ENCODE results near the gene EMX2.

Gene EMX2

DNA sequence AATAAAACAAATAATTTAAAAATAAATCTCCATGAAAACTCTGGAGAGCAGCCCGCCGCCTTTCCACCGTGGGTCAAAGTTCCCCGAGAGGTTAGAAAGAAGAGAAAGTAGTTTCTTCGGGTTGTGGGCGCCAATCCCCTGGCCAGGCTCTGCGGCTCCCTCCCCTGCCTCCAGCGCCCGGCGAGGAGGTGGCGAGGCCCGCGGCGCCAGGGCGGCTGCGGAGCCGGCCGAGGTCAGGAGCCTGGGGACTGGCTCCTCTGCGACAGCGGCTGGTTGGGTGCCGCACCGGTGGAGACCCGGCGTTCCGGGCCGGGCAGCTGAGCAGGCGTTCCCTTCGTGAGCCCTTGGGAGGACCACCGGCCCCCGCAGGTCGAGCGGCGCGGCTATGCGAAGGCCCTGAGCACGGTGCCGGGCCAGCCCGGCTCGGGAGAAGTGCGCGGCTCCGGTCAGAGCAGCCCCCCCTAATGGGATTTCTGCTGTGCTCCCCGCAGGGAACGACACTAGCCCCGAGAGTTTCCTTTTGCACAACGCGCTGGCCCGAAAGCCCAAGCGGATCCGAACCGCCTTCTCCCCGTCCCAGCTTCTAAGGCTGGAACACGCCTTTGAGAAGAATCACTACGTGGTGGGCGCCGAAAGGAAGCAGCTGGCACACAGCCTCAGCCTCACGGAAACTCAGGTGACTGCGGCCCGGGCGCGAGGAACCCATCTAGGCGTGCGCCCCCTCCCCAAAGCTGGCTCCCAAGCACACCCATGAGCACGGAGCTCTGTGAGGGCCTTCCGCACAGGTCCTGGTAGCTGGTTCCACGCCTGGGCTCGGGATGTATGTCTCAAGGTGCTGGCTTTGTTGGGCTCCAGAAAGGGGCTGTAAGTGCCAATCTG, 2.8 kb downstream of the EMX2 start:
- no peak for DNase-seq

GRCh38 chr10:117546020-117546580, 3.6 kb downstream of the EMX2 start:
- DNase-seq: no peak

DNA sequence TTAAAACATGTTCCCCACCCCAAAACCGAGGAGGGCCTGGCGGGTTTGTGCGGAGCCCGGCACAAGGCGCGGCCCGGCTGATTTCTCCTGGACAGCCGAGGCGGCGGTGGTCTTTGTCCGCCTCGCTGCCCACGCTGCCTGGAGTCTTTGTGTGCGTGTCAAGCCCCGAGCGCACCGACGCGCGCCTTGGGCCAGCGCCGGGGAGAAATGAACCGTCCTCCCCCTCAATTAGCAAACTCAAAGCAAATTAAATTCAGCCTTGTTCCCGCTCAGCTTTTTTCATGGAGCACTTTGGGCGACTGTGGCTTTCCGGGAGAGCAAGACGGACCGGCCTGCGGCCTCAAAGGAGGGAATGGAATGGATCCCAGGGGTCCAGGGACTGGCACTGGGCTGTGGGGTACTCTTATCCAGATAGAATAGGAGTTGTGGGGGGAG, 4.1 kb downstream of the EMX2 start:
- DNase-seq: no peak

- DNase-seq: no peak
Measured at GRCh38 chr10:117547016-117547715, 4.6 kb downstream of the EMX2 start.

GRCh38 chr10:117547716-117548668, 5.4 kb downstream of the EMX2 start:
- DNase-seq: no peak

DNA sequence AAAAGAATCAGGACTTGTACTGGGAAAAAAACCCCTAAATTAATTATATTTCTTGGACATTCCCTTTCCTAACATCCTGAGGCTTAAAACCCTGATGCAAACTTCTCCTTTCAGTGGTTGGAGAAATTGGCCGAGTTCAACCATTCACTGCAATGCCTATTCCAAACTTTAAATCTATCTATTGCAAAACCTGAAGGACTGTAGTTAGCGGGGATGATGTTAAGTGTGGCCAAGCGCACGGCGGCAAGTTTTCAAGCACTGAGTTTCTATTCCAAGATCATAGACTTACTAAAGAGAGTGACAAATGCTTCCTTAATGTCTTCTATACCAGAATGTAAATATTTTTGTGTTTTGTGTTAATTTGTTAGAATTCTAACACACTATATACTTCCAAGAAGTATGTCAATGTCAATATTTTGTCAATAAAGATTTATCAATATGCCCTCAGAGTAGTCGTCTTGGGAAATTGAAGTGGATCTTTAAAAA, 6.6 kb downstream of the EMX2 start:
- no peak for DNase-seq

DNA sequence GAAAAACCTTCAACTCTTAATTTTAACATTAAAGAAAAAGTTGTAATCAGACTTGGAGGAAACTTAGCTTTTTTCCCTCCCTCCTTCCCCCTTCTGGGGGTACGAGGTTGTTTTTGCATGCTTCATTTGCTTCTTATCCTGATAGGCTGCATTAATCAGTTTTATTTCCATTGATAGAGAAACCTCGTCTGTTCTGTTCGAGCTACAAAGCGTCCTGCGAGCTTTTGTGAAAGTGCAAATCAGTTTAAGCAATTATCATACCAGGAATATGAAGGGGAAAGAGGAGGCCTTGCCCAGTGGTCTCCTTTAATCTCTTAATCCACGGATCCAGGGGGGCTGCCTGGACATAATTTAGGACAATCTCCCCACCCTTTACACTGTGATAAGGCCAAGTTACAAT, 7.5 kb downstream of the EMX2 start:
- no peak for DNase-seq

GRCh38 chr10:117550599-117551329, 8.2 kb downstream of the EMX2 start:
- DNase-seq: no peak

GRCh38 chr10:117551330-117552155, 9.0 kb downstream of the EMX2 start:
- DNase-seq: no peak

DNA sequence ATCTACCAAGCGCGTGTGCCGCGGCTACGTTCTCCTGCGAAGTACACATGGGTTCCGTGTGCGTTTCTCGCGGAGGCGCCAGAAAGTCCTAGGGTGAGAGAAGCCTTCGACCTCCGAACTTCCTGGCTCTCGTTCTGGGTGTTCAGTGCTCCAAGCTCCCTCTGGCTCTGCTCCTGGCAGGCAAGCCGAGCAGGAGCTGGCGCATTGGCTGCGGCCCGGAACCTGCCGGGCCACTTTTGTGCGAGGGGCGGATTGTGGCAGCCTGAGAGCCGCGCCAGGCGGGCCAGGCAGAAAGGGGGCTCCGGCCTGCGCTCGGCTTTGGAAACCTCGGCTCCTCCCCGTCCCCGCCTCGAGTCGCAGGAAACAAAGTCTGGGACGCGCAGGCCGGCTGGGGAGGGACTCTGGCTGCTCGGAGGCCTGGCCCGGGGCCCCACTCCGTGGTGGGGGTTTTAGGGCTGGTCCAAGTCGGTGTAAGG, 9.6 kb downstream of the EMX2 start:
- DNase-seq: no peak

DNA sequence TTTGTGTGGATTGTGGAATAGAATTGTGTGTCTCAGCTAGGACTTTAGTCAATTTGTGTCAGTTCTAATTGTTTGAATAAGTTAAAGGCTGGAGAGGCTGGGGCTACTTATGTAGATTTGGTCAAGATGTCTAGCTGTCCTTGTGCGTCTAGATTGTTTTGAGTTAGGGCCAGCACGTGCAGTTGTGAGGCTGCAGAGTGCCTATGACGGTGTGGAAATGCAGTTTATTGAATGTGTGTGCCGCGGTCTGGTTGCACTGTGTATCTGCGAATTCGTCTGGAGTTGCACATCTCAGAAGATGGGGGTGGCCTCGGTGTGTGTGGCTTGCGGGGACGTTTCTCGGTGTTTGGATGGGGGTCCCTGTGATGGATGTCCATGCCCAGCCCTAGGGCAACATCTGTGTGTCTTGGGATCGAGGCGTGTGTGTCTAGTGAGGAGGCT, 10.2 kb downstream of the EMX2 start:
- DNase-seq: no peak

- no peak for DNase-seq
Measured at GRCh38 chr10:117553142-117553814, 10.7 kb downstream of the EMX2 start.

GRCh38 chr10:117553815-117554172, 11.2 kb downstream of the EMX2 start:
- no peak for DNase-seq

DNA sequence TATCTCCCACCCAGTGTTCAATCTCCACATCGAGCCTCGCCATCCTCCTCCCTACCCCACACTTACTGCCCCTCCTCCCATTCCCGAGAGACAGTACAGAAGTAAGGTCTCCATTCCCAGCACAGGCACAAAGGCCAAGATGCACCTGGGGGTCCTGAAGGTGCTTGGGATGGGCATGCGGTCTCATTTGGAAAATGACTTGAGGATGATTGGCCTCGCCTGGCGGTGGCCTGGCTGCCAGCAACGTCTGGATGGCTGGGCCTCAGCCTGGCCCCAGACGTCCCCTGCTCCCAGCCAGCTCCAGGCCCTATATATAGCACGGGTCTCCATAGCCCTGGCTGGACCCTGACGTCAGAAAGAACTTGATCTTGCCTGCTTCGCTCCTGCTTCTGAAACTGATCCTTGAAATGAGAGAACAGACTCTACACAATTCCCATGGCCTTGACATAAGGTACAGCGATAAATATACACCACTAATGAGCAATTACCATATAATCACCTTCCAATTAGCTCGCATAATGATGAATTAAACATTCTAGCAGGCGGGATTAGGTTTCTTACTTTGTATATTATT, 11.8 kb downstream of the EMX2 start:
- no peak for DNase-seq

- DNase-seq: no peak
Measured at GRCh38 chr10:117555017-117555416, 12.5 kb downstream of the EMX2 start.

DNA sequence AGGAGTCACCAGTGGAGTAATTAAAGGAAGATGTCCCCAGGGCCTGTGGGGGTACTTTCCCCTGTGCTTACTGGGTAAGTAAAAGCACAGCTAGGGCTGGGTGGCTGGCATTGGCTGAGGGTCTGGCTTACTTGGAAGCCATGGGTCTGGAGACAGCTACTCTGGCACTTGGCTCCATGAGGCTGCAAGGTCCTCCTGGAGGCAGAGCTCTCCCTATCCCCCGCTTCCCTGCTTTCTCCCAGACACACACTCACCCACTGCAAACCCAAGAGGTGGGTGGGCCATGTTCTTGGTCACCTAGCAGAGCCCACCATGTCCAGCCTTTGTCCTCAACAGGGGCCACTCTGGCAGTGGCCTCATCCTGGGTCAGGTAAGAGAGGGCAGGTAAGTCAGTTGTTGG, 13.3 kb downstream of the EMX2 start:
- no peak for DNase-seq

GRCh38 chr10:117556356-117556755, 13.8 kb downstream of the EMX2 start:
- DNase-seq: no peak

- DNase-seq: no peak
Measured at GRCh38 chr10:117559712-117560111, 17.2 kb downstream of the EMX2 start.

DNA sequence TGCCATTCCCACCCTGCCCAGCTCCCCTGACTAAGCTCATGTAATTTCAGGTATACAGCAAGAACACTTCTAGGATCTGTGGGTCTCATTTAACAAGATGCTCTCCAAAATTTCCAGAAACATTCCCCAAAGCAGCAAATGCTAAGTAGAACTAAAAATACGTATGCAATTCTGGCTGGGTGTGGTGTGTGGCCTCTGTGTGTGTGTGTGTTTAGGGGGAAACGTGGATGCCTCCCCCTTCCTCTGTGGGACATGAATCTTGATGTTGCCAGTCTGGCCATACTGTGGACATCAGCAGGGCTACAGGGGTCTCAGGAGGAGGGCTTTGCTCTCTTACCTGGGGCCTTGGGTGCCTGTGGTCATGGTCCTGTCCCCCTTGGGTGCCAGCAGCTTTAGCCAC, 18.4 kb downstream of the EMX2 start:
- DNase-seq: no peak

DNA sequence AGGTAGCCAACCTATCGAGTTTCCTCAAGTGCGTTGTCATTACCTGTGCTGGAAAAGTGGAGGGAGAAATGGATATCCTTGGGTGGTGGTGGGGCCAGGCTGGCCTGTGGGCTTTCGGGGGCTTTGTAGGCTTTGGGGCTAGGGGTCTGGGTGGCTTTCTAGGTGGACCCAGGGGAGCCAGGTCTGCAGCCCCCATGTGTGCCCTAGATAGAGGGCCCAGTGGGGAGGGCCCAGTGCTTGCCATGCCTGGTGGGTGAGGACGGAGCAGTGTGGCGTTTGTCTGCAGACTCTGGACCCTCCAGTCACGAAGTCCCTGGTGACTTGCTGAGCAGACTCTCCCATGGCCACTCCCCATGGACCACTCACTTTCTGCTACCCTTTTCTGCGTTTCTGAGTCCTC, 19.7 kb downstream of the EMX2 start:
- DNase-seq: no peak

All from NCI-H2029 treated with DMSO at 0.1 percent for 48 hours (cell line).